ENCODE results near the gene RAI14.
"Not testable (repeated sequence)": the region's sequence is repeated elsewhere in the genome, so short reads cannot be mapped to it uniquely, and the experiment has no call there.

The RAI14 gene

GRCh38 chr5:34775886-34776285 is 119.8 kb downstream of the RAI14 start:
- no peak for DNase-seq

- no peak for DNase-seq
These were observed 122.1 kb downstream of the RAI14 start for GRCh38 chr5:34778091-34778850.

- not testable (repeated sequence) for DNase-seq
These were observed 127.8 kb downstream of the RAI14 start for GRCh38 chr5:34783892-34784291.

- no peak for DNase-seq
These were observed 130.9 kb downstream of the RAI14 start for GRCh38 chr5:34787035-34787434.

- no peak for DNase-seq
These were observed 132.9 kb downstream of the RAI14 start for GRCh38 chr5:34789021-34789531.

- no peak for DNase-seq
These were observed 133.5 kb downstream of the RAI14 start for GRCh38 chr5:34789639-34790038.

GRCh38 chr5:34790069-34790468 is 133.9 kb downstream of the RAI14 start:
- DNase-seq = no peak

- DNase-seq = no peak
These were observed 135.7 kb downstream of the RAI14 start for GRCh38 chr5:34791761-34792244.

GRCh38 chr5:34802834-34803563 is 146.9 kb downstream of the RAI14 start:
- no peak for DNase-seq

- no peak for DNase-seq
These were observed 148.0 kb downstream of the RAI14 start for GRCh38 chr5:34803974-34804732.

GRCh38 chr5:34804913-34805312 is 148.8 kb downstream of the RAI14 start:
- no peak for DNase-seq

- DNase-seq = no peak
These were observed 150.4 kb downstream of the RAI14 start for GRCh38 chr5:34806532-34806931.

- DNase-seq = no peak
These were observed 155.6 kb downstream of the RAI14 start for GRCh38 chr5:34811706-34812105.

GRCh38 chr5:34813509-34813908 is 157.4 kb downstream of the RAI14 start:
- DNase-seq = no peak

GRCh38 chr5:34817558-34818351 is 161.6 kb downstream of the RAI14 start:
- no peak for DNase-seq

- no peak for DNase-seq
These were observed 162.6 kb downstream of the RAI14 start for GRCh38 chr5:34818717-34819116.

GRCh38 chr5:34820593-34820992 is 164.5 kb downstream of the RAI14 start:
- DNase-seq = no peak

GRCh38 chr5:34822956-34823715 is 167.0 kb downstream of the RAI14 start:
- DNase-seq = no peak

GRCh38 chr5:34826347-34826746 is 170.2 kb downstream of the RAI14 start:
- DNase-seq = no peak

- DNase-seq = no peak
These were observed 171.7 kb downstream of the RAI14 start for GRCh38 chr5:34827588-34828506.

Measured in stimulated activated CD4-positive, alpha-beta T cell treated with anti-CD3 and anti-CD28 coated beads, Interleukin-2, amount 100 ng/mL, for 48 hours (primary cell).